ENCODE measurements around the gene FNTB. TPM values are rescaled to one million over a fixed set of nuclear protein-coding genes. Genes with fewer than 3 reads are reported as not detected.

FNTB gene
- total and polyA plus RNA-seq, 2 of the 13 experiments (the other 11 are each of a cell fraction or from before 2014, with no cell fraction given) = 23.6 to 28.5 TPM

DNA sequence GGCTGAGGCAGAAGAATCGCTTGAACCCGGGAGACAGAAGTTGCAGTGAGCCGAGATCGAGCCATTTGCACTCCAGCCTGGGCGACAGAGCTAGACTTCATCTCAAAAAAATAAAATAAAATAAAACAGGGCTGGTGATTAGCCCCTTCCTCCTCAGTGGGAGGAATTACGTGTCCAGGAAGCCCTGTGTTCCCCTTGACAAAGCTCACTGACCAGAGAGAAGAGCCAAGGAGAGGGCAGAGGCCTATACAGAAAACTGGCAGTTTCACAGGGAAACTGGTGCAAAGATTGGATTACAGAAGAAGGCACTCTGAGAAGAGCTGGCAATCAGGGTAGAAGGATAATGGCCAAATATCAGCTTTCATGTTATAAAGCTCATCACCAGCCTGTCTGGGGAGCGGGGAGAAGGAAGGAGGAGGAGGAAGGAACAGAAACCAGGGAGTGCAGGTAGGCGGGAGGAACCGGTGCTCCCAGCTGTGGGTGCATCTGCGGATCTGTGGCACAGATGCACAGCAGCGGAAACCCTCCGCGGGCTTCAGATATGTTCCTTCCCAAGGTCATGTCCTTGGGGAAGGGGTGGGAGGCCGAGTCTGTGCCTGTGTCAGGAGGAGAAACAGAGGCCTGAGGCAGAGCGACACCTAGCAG lies 21.2 kb upstream of the FNTB start:
- BruUV-seq (replicated peaks) = no TSS peak
- Histone ChIP-seq H3K4me2 (ENCODE audit: low read depth, low read length) (no peak overlapping the region), H4K20me1 (ENCODE audit: insufficient read depth, low read length) (no peaks in the 10 kb centered on the region), H3K9me3 (ENCODE audit: low read length) (no peaks in the 10 kb centered on the region), H3K9ac (ENCODE audit: insufficient read depth, low read depth, low read length) (no peak overlapping the region), H3K4me3 (replicated peaks in 1 of 3; ENCODE audit: insufficient read depth in 1 of 3, low read depth in 2 of 3, low read length in 3 of 3) (no peak overlapping the region), H2AFZ (ENCODE audit: low read length) (no peak overlapping the region), H3K79me2 (ENCODE audit: insufficient read depth, low read length) (no peaks in the 10 kb centered on the region), H3K27ac (ENCODE audit: extremely low read length, insufficient read depth, low read length) (no peak overlapping the region), H3K36me3 (replicated peaks in 1 of 2; ENCODE audit: control insufficient read depth in 1 of 2, insufficient read depth in 2 of 2, low read length in 2 of 2) (no peaks in the 10 kb centered on the region), H3K4me1 (ENCODE audit: insufficient read depth, low read length) (peaks cover 9% of the 10 kb centered on the region; the same call in 1 of the 2 replicates), H3K27me3 (ENCODE audit: control insufficient read depth in 1 of 2, insufficient read depth in 2 of 2, low read length in 2 of 2) (no peaks in the 10 kb centered on the region)
- WGBS (ENCODE audit: low lambda C conversion rate) = 94% methylated on average over 15 of the region's 15 CpGs
- no peak for FAIRE-seq
- ChIA-PET CTCF (ENCODE audit: low intra/inter-chr PET ratio, low total read pairs) (no interaction called here), POLR2A (interaction anchor here (0.9 to 1.6 kb wide), 2 partner anchors 17 to 21 kb away, joined by 3 to 4 read pairs; partner anchors contain the start of gene FNTB)
- no peak for DNase-seq (ENCODE audit: low spot score)
- in situ Hi-C loops (cut with HindIII; ENCODE audit: extremely low pct_ligation_motif_present, low pct_unique_long_range_greater_than_20kb) = no loop called here
- TF ChIP-seq NR1H2 (CRISPR knock-in tag; IDR thresholded peaks at IDR 0.05; ENCODE audit: borderline replicate concordance, low read depth) (no peak), IKZF4 (CRISPR knock-in tag; IDR thresholded peaks at IDR 0.05; ENCODE audit: borderline replicate concordance, low read depth, not compliant biosample characterization) (no peak), AGO2 (optimal IDR thresholded peaks at IDR 0.05; ENCODE audit: low read depth, low read length) (no peak), ZNF644 (CRISPR knock-in tag; IDR thresholded peaks at IDR 0.05; ENCODE audit: low read depth) (no peak), NCOA2 (CRISPR knock-in tag; IDR thresholded peaks at IDR 0.05) (no peak), ZBTB21 (CRISPR knock-in tag; IDR thresholded peaks at IDR 0.05) (no peak), ATF7 (IDR thresholded peaks at IDR 0.05) (no peak), ATF7 (CRISPR knock-in tag; IDR thresholded peaks at IDR 0.05) (no peak)
- TF ChIP-seq, protein P1, sequence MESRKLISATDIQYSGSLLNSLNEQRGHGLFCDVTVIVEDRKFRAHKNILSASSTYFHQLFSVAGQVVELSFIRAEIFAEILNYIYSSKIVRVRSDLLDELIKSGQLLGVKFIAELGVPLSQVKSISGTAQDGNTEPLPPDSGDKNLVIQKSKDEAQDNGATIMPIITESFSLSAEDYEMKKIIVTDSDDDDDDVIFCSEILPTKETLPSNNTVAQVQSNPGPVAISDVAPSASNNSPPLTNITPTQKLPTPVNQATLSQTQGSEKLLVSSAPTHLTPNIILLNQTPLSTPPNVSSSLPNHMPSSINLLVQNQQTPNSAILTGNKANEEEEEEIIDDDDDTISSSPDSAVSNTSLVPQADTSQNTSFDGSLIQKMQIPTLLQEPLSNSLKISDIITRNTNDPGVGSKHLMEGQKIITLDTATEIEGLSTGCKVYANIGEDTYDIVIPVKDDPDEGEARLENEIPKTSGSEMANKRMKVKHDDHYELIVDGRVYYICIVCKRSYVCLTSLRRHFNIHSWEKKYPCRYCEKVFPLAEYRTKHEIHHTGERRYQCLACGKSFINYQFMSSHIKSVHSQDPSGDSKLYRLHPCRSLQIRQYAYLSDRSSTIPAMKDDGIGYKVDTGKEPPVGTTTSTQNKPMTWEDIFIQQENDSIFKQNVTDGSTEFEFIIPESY (CRISPR knock-in tag; IDR thresholded peaks at IDR 0.05) = peak; percentile 15; the same call in 1 of the 2 replicates
- TF ChIP-seq, protein P2, sequence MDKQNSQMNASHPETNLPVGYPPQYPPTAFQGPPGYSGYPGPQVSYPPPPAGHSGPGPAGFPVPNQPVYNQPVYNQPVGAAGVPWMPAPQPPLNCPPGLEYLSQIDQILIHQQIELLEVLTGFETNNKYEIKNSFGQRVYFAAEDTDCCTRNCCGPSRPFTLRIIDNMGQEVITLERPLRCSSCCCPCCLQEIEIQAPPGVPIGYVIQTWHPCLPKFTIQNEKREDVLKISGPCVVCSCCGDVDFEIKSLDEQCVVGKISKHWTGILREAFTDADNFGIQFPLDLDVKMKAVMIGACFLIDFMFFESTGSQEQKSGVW (CRISPR knock-in tag; IDR thresholded peaks at IDR 0.05; ENCODE audit: borderline replicate concordance) = no peak
- intact Hi-C loops (cut with micrococcal nuclease; ENCODE audit: unreplicated experiment) = no loop called here
- no peak for ATAC-seq
